Mucosa of descending colon (tissue), 3 donors: ENCODE measurements around the gene CLEC4M. TPM values are rescaled to one million over a fixed set of nuclear protein-coding genes. Genes with fewer than 3 reads are reported as not detected.

ENCODE experiments used
- ATAC-seq: fragments of 200-7000 bp; cut with Tn5 transposase; one replicate; pipeline ENCODE4 v1.9.1; 2020; ENCODE audit warnings: mild to moderate bottlenecking, moderate library complexity
- DNase-seq, 3 donors: peaks; one replicate each; pipeline ENCODE4 v3.0.0-alpha.2; 2020
- H3K36me3 ChIP-seq: fragments of 200-600 bp; one replicate; pipeline ENCODE4 v1.8.0; 2021; ENCODE audit warnings: low read depth, mild to moderate bottlenecking
- H3K4me1 ChIP-seq: fragments of 200-600 bp; one replicate; pipeline ENCODE4 v1.8.0; 2021; ENCODE audit warnings: low read depth, mild to moderate bottlenecking
- H3K4me3 ChIP-seq: fragments of 200-600 bp; one replicate; pipeline ENCODE4 v1.8.0; 2021; ENCODE audit warnings: mild to moderate bottlenecking
- H3K9me3 ChIP-seq: fragments of 200-600 bp; one replicate; pipeline ENCODE4 v1.8.0; 2021; ENCODE audit warnings: mild to moderate bottlenecking
- CTCF ChIP-seq: fragments of 200-600 bp; IDR thresholded peaks from one replicate; pipeline ENCODE4 v1.8.0; 2022; ENCODE audit warnings: antibody characterized with exemption, mild to moderate bottlenecking
- intact Hi-C, 2 donors: fragments of 100-400 bp; cut with DNase I in 1 of 2; cut with micrococcal nuclease in 1 of 2; formaldehyde crosslinking; loops; one replicate each; pipeline versions ENCODE4 v1.11.0 to v1.11.1; 2022; cut with DNase I, micrococcal nuclease
- total RNA-seq, 3 donors: library from RNA; stranded (reverse); fragmentation: NEBNext Ultra II Directional in 2 of 3; extraction: Animal tissue kit (Norgen Biotek cat#: 25700) in 2 of 3; gene quantifications; one replicate each; pipeline versions ENCODE4 v1.2.1 to v1.2.4, GENCODE V29; 2021 to 2023
- donor health status: DM: no; HTN: no; CAD: no; lungs with moderate emphysema.
- donor health status: DM: no; HTN: no; CAD: no.
- donor health status: DM: no; HTN: yes; CAD: no.

The CLEC4M gene
- total RNA-seq, 3 donors from 2014 or later = not detected

GRCh38 chr19:7736148-7736547 lies 26.9 kb upstream of the CLEC4M start:
- TF ChIP-seq CTCF = no peak
- ATAC-seq = no peak
- Histone ChIP-seq H3K4me3 (no peak overlapping the region), H3K9me3 (no peaks in the 10 kb centered on the region), H3K36me3 (no peaks in the 10 kb centered on the region), H3K4me1 (no peaks in the 10 kb centered on the region)
- DNase-seq = no peak
- intact Hi-C loops = no loop called here

DNA sequence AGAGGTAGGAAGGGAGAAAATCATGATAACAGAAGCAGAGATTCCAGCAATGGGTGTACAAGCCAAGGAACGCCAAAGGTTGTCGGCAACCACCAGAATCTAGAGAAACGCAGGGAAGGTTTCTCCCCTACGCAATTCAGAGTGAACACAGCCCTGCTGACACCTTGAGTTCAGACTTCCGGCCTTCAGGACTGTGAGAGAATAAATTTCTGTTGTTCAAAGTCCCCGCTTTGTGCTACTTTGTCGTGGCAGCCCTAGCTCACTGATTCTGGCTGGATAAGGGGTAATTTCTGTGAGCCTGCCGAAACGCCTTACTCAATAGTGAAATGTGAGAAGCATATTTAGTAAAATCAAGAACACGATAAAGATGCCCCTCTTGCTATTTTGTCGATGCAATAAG lies 25.8 kb upstream of the CLEC4M start:
- DNase-seq (no peak), ATAC-seq (no peak)
- H3K4me3 ChIP-seq = no peak overlapping the region
- H3K9me3 ChIP-seq = no peaks in the 10 kb centered on the region
- no peaks in the 10 kb centered on the region for H3K4me1 ChIP-seq
- intact Hi-C loops = no loop called here
- no peak for TF ChIP-seq CTCF
- H3K36me3 ChIP-seq = no peaks in the 10 kb centered on the region

DNA sequence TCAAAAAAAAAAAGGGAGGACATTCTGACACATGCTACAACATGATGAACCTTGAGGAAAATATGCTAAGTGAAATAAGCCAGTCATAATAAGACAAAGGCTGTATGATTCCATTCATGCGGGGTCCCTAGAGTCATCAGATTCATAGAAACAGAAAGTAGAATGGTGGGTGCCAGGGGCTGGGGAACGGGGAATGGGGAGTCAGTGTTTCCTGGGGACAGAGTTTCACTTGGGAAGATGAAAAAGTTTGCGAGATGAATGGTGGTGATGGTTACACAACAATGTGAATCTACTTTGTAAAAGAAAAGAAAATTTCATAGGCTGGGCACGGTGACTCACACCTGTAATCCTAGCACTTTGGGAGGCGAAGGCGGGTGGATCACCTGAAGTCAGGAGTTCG lies 25.0 kb upstream of the CLEC4M start:
- H3K4me3 ChIP-seq = no peak overlapping the region
- ATAC-seq = no peak
- no peak for TF ChIP-seq CTCF
- intact Hi-C loops = no loop called here
- H3K9me3 ChIP-seq = no peaks in the 10 kb centered on the region
- DNase-seq = no peak
- no peaks in the 10 kb centered on the region for H3K36me3 ChIP-seq
- H3K4me1 ChIP-seq = no peaks in the 10 kb centered on the region

DNA sequence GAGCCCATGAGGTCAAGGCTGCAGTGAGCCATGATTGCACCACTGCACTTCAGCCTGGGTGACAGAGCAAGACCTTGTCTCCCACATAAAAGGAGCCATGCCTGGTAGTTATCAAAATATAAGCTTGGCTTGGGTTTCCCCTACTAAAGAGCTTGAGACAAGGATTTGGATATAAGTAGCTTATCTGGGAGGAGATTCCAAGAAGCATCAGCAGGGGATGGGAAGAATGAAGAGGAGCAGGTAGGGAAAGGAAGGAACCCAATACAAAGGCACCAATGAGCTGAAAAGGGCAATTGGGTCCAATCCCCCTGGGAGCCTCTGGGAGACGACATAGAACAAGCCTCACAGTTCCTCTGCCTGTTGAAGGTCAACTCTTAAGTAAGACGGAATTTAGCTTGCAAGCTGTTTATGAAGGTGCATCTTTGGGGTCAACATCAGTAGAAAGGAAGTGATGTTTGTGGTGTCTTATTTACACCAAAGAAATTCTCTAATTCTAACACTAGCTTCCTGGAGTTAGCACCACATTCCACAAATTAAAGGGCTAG lies 23.8 kb upstream of the CLEC4M start:
- no peaks in the 10 kb centered on the region for H3K36me3 ChIP-seq
- no peak for ATAC-seq
- intact Hi-C loops = no loop called here
- TF ChIP-seq CTCF = no peak
- no peak for DNase-seq
- no peak overlapping the region for H3K4me3 ChIP-seq
- no peaks in the 10 kb centered on the region for H3K4me1 ChIP-seq
- no peaks in the 10 kb centered on the region for H3K9me3 ChIP-seq

- TF ChIP-seq CTCF = no peak
- H3K36me3 ChIP-seq = no peaks in the 10 kb centered on the region
- intact Hi-C loops = no loop called here
- H3K4me3 ChIP-seq = no peak overlapping the region
- ATAC-seq (no peak), DNase-seq (no peak)
- H3K9me3 ChIP-seq = no peaks in the 10 kb centered on the region
- no peaks in the 10 kb centered on the region for H3K4me1 ChIP-seq
Observed at GRCh38 chr19:7739801-7740681, 23.0 kb upstream of the CLEC4M start.
